H1 (cell line): ENCODE data around the gene SP9. TPM values are rescaled to one million over a fixed set of nuclear protein-coding genes. Genes with fewer than 3 reads are reported as not detected.
A peak's percentile ranks its signal among the peaks of the same experiment; 100 is the strongest.

Source experiments
- CTCF ChIA-PET: fragments of 300-600 bp; sonication (Branson Sonifier 250); formaldehyde crosslinking; loops from one replicate; lab custom pipeline; 2021; ENCODE audit not compliant: partially characterized antibody; lab: Charles Lee
- POLR2A ChIA-PET: fragments of 300-600 bp; sonication (Branson Sonifier 250); formaldehyde crosslinking; loops from one replicate; lab custom pipeline; 2021; ENCODE audit warnings: inconsistent platforms; ENCODE audit not compliant: partially characterized antibody; lab: Charles Lee
- DNase-seq, 2 experiments: peaks; one replicate each; pipeline versions ENCODE4 v3.0.0 to v3.0.0-alpha.2; 2010 to 2022; ENCODE audit warnings: low spot score in 2 of 2, low read depth in 1 of 2, mixed read lengths in 1 of 2
- FAIRE-seq: peaks from 2 replicates; lab custom pipeline; 2011; peaks lifted over from hg19 to GRCh38; lab: Jason Lieb, UNC
- H2AFZ ChIP-seq: 2 replicates; pipeline ENCODE4 v1.8.1; 2012; ENCODE audit warnings: low read length, inconsistent platforms
- H2AK5ac ChIP-seq: 2 replicates; pipeline ENCODE4 v1.6.1; 2013; ENCODE audit warnings: low read depth, low read length
- H2BK120ac ChIP-seq: replicated peaks from 2 replicates; pipeline ENCODE3; 2013; ENCODE audit warnings: low read depth, low read length, inconsistent platforms
- H2BK12ac ChIP-seq: 2 replicates; pipeline ENCODE4 v1.6.1; 2013; ENCODE audit warnings: low read depth, low read length
- H2BK15ac ChIP-seq: 2 replicates; pipeline ENCODE4 v1.6.1; 2013; ENCODE audit warnings: low read length
- H2BK20ac ChIP-seq: 2 replicates; pipeline ENCODE4 v1.6.1; 2013; ENCODE audit warnings: low read length
- H2BK5ac ChIP-seq: 2 replicates; pipeline ENCODE4 v1.6.1; 2013; ENCODE audit warnings: low read depth, low read length
- H3K14ac ChIP-seq: 2 replicates; pipeline ENCODE4 v1.6.1; 2013; ENCODE audit warnings: inconsistent platforms; ENCODE audit not compliant: insufficient read length
- H3K18ac ChIP-seq: 2 replicates; pipeline ENCODE4 v1.6.1; 2013; ENCODE audit warnings: low read length; ENCODE audit errors: extremely low read depth
- H3K23ac ChIP-seq: 2 replicates; pipeline ENCODE4 v1.6.1; 2013; ENCODE audit warnings: inconsistent platforms; ENCODE audit not compliant: insufficient read length
- H3K23me2 ChIP-seq: 2 replicates; pipeline ENCODE4 v1.6.1; 2013; ENCODE audit warnings: low read depth, low read length
- H3K27ac ChIP-seq: 2 replicates; pipeline ENCODE4 v1.6.1; 2011; ENCODE audit warnings: low read depth, low read length, inconsistent platforms
- H3K27me3 ChIP-seq, 4 experiments: replicated peaks in 1 of 4; 1 replicate in 1 of 4; 2 replicates in 3 of 4; pipeline versions ENCODE4 v1.6.1 to v1.8.1; 2011 to 2013; ENCODE audit warnings: low read length in 3 of 4, mild to moderate bottlenecking in 3 of 4, inconsistent platforms in 2 of 4, mixed read lengths in 2 of 4, moderate library complexity in 1 of 4; ENCODE audit not compliant: control insufficient read depth in 3 of 4, insufficient read depth in 3 of 4; ENCODE audit errors: extremely low read depth in 1 of 4
- H3K36me3 ChIP-seq, 4 experiments: 2 replicates each; pipeline versions ENCODE4 v1.6.1 to v1.8.1; 2011 to 2013; ENCODE audit warnings: mild to moderate bottlenecking in 4 of 4, low read length in 3 of 4, moderate library complexity in 2 of 4, control low read depth in 1 of 4, inconsistent platforms in 1 of 4; ENCODE audit not compliant: insufficient read depth in 4 of 4, control insufficient read depth in 2 of 4
- H3K4ac ChIP-seq: replicated peaks from 2 replicates; pipeline ENCODE3; 2013; ENCODE audit warnings: low read length, low read depth, mixed read lengths, inconsistent platforms; ENCODE audit not compliant: insufficient read length
- H3K4me1 ChIP-seq, 4 experiments: replicated peaks in 1 of 4; 1 replicate in 1 of 4; 2 replicates in 3 of 4; pipeline versions ENCODE4 v1.6.1 to v1.8.1; 2011 to 2013; ENCODE audit warnings: low read length in 3 of 4, inconsistent platforms in 2 of 4, mixed read lengths in 1 of 4; ENCODE audit not compliant: insufficient read depth in 4 of 4, control insufficient read depth in 3 of 4
- H3K4me2 ChIP-seq, 2 experiments: 2 replicates each; pipeline versions ENCODE4 v1.6.1 to v1.8.1; 2011 to 2013; ENCODE audit warnings: low read depth in 2 of 2, low read length in 2 of 2, control low read depth in 1 of 2, inconsistent platforms in 1 of 2, mild to moderate bottlenecking in 1 of 2; ENCODE audit not compliant: insufficient read depth in 1 of 2
- H3K4me3 ChIP-seq, 4 experiments: fragments of 200-600, 300-600 bp in 1 of 4; sonication (generic), shearing (Covaris generic), sonication (Bioruptor Twin) in 1 of 4; 2 replicates each; pipeline versions ENCODE4 v1.5.1 to v1.8.1; 2011 to 2016; ENCODE audit warnings: low read length in 4 of 4, low read depth in 3 of 4, control low read depth in 2 of 4, inconsistent platforms in 2 of 4, mild to moderate bottlenecking in 2 of 4, mixed read lengths in 1 of 4, moderate library complexity in 1 of 4; ENCODE audit not compliant: insufficient read depth in 2 of 4; ENCODE audit errors: extremely low read depth in 1 of 4
- H3K56ac ChIP-seq: replicated peaks from 2 replicates; pipeline ENCODE3; 2013; ENCODE audit warnings: low read depth, mild to moderate bottlenecking, mixed read lengths, low read length, inconsistent platforms; ENCODE audit not compliant: insufficient read length
- H3K79me1 ChIP-seq: 2 replicates; pipeline ENCODE4 v1.6.1; 2013; ENCODE audit warnings: low read depth, low read length, control low read depth
- H3K79me2 ChIP-seq, 2 experiments: 2 replicates each; pipeline versions ENCODE4 v1.6.1 to v1.8.1; 2012 to 2013; ENCODE audit warnings: low read length in 2 of 2, mild to moderate bottlenecking in 2 of 2, inconsistent platforms in 1 of 2; ENCODE audit not compliant: insufficient read depth in 2 of 2, control insufficient read depth in 1 of 2
- H3K9ac ChIP-seq, 4 experiments: replicated peaks in 1 of 4; 1 replicate in 1 of 4; 2 replicates in 3 of 4; pipeline versions ENCODE4 v1.6.1 to v1.8.1; 2011 to 2013; ENCODE audit warnings: low read depth in 3 of 4, low read length in 3 of 4, control low read depth in 2 of 4, mild to moderate bottlenecking in 2 of 4, moderate library complexity in 2 of 4, inconsistent platforms in 1 of 4; ENCODE audit errors: extremely low read depth in 1 of 4
- H3K9me3 ChIP-seq, 2 experiments: 2 replicates each; pipeline versions ENCODE4 v1.6.1 to v1.8.1; 2012 to 2013; ENCODE audit warnings: mild to moderate bottlenecking in 2 of 2, moderate library complexity in 2 of 2, control low read depth in 1 of 2, inconsistent platforms in 1 of 2, low read depth in 1 of 2, low read length in 1 of 2, mixed read lengths in 1 of 2; ENCODE audit not compliant: insufficient read depth in 2 of 2
- H4K20me1 ChIP-seq, 2 experiments: replicated peaks in 1 of 2; 2 replicates each; pipeline versions ENCODE3 to v1.8.1; 2011 to 2013; ENCODE audit warnings: inconsistent platforms in 2 of 2, low read length in 2 of 2, mild to moderate bottlenecking in 1 of 2; ENCODE audit not compliant: insufficient read depth in 2 of 2, control insufficient read depth in 1 of 2
- H4K5ac ChIP-seq: 2 replicates; pipeline ENCODE4 v1.6.1; 2013; ENCODE audit warnings: low read length, low read depth, mixed read lengths, inconsistent platforms; ENCODE audit not compliant: insufficient read length
- H4K8ac ChIP-seq: 2 replicates; pipeline ENCODE4 v1.8.0; 2013; ENCODE audit warnings: mild to moderate bottlenecking, moderate library complexity, low read length, inconsistent platforms; ENCODE audit not compliant: insufficient read depth; ENCODE audit errors: extremely low read depth
- H4K91ac ChIP-seq: replicated peaks from 2 replicates; pipeline ENCODE3; 2013; ENCODE audit warnings: low read length, mixed read lengths, inconsistent platforms; ENCODE audit not compliant: insufficient read length
- CEBPB ChIP-seq: IDR thresholded peaks from 2 replicates; pipeline ENCODE4 v1.6.1; 2012; ENCODE audit warnings: low read depth, low read length
- GTF2F1 ChIP-seq: IDR thresholded peaks from 2 replicates; pipeline ENCODE4 v1.6.1; 2012; ENCODE audit warnings: low read depth, low read length, improper control_type of control experiment, borderline replicate concordance
- POLR2A ChIP-seq, 2 experiments: IDR thresholded peaks; 1 replicate in 1 of 2; 2 replicates in 1 of 2; pipeline ENCODE4 v1.6.1; 2011; ENCODE audit warnings: low read depth in 2 of 2, low read length in 2 of 2, mild to moderate bottlenecking in 2 of 2; ENCODE audit errors: control extremely low read depth in 1 of 2
- WGBS, 2 experiments: shearing (Covaris generic) in 1 of 2; methylation state at CpG; one replicate each; pipeline versions ENCODE4 v1.1.6 to v1.1.7; 2013 to 2015; ENCODE audit warnings: low lambda C conversion rate in 2 of 2, mixed read lengths in 2 of 2, inconsistent platforms in 1 of 2, low coverage in 1 of 2, missing lambda C conversion rate in 1 of 2; ENCODE audit not compliant: insufficient replicate concordance in 2 of 2, insufficient coverage in 1 of 2, insufficient read length in 1 of 2; ENCODE audit errors: extremely low coverage in 1 of 2, missing lambda C conversion rate in 1 of 2; 5-methylcytosine and 5-hydroxymethylcytosine counted together
- polyA plus RNA-seq, 7 experiments: library from polyadenylated mRNA; depleted of rRNA in 3 of 7; stranded (reverse) in 5 of 7; unstranded in 2 of 7; fragments of >200 nt in 5 of 7; fragments of 200-250 nt in 2 of 7; gene quantifications; 1 replicate in 5 of 7; 2 replicates in 1 of 7; 4 replicates in 1 of 7; pipeline versions ENCODE4 v1.2.1 to v1.2.3, GENCODE V29; 2011 to 2013; ENCODE audit warnings: missing spikeins in 2 of 7, mixed read lengths in 2 of 7
- total RNA-seq: library from RNA; stranded (reverse); fragmentation: NEBNext Ultra II Directional; extraction: Animal tissue kit (Norgen Biotek cat#: 25700); gene quantifications from 2 replicates; pipeline ENCODE4 v1.2.1, GENCODE V29; 2021

The SP9 gene
- total and polyA plus RNA-seq, 2 of the 8 experiments (the other 6 are each of a cell fraction or from before 2014, with no cell fraction given), result 0.03 to 0.11 TPM

GRCh38 chr2:174300114-174300513 is 34.6 kb upstream of the SP9 start:
- FAIRE-seq, result no peak
- H4K91ac ChIP-seq, result no peak overlapping the region
- H3K9ac ChIP-seq, result no peak overlapping the region
- H3K56ac ChIP-seq, result no peak overlapping the region
- no peak overlapping the region for H2BK5ac ChIP-seq
- no peak overlapping the region for H3K14ac ChIP-seq
- WGBS, 2 experiments, result 88% methylated on average over 3 of the region's 3 CpGs; no CpG with 5 or more reads in 1 of the 2 experiments
- no peak overlapping the region for H4K8ac ChIP-seq
- H3K18ac ChIP-seq, result no peak overlapping the region
- no peak overlapping the region for H2BK15ac ChIP-seq
- no peak overlapping the region for H2BK12ac ChIP-seq
- peak; percentile 54; the same call in 1 of the 2 replicates for TF ChIP-seq CEBPB
- no peak for TF ChIP-seq POLR2A (IDR thresholded peaks at IDR 0.05; ENCODE audit: control extremely low read depth in 1 of 2, low read depth in 2 of 2, low read length in 2 of 2)
- no peak for TF ChIP-seq GTF2F1
- no peaks in the 10 kb centered on the region for H3K9me3 ChIP-seq
- POLR2A ChIA-PET, result interaction anchor here (0.7 kb wide), 1 partner anchor 37 kb away, joined by 3 read pairs; no protein-coding TSS in a partner anchor
- H2BK20ac ChIP-seq, result 0 out of 2 replicates have a peak overlapping the region, but pooled peaks have one; percentile 40
- no peak overlapping the region for H2AK5ac ChIP-seq
- H3K27ac ChIP-seq, result no peak overlapping the region
- no peaks in the 10 kb centered on the region for H3K79me2 ChIP-seq
- H3K36me3 ChIP-seq, result no peaks in the 10 kb centered on the region
- H3K4me3 ChIP-seq, result no peak overlapping the region
- no peaks in the 10 kb centered on the region for H4K20me1 ChIP-seq
- no peaks in the 10 kb centered on the region for H3K79me1 ChIP-seq
- H3K4me1 ChIP-seq, result peaks cover 0 to 12% (median 2%) of the 10 kb centered on the region in 4 experiments; a peak in 6 of 7 replicates
- CTCF ChIA-PET, result interaction anchor here (0.9 to 1.4 kb wide), 4 partner anchors 13 to 155 kb away, joined by 3 to 9 read pairs (median 4); no protein-coding TSS in a partner anchor
- no peak overlapping the region for H4K5ac ChIP-seq
- H3K27me3 ChIP-seq, result no peaks in the 10 kb centered on the region
- no peak overlapping the region for H2BK120ac ChIP-seq
- no peaks in the 10 kb centered on the region for H3K23me2 ChIP-seq
- DNase-seq, result no peak
- H3K4me2 ChIP-seq, result no peak overlapping the region
- H3K4ac ChIP-seq, result no peak overlapping the region
- H2AFZ ChIP-seq, result no peak overlapping the region
- H3K23ac ChIP-seq, result no peak overlapping the region
